GM18870 (cell line): ENCODE measurements around the gene AFAP1L1.

Experiments
- ATAC-seq: cut with Tn5 transposase; IDR thresholded peaks from one replicate; pipeline ENCODE4 v1.9.1; 2021; ENCODE audit warnings: moderate library complexity; ENCODE audit not compliant: unreplicated experiment

Gene AFAP1L1

GRCh38 chr5:149271716-149272563 lies at the start of gene AFAP1L1:
Gene AFAP1L1, plus strand, starts transcription at chr5:149271859. Its CDS starts 110 bp downstream, at chr5:149271969.
- ATAC-seq = no peak

- ATAC-seq = no peak
These were observed 48.4 kb upstream of the AFAP1L1 start for GRCh38 chr5:149223081-149223848.

GRCh38 chr5:149224282-149224681 lies 47.4 kb upstream of the AFAP1L1 start:
- ATAC-seq = no peak

GRCh38 chr5:149227168-149227826 lies 44.4 kb upstream of the AFAP1L1 start:
- no peak for ATAC-seq

GRCh38 chr5:149228618-149229297 lies 42.9 kb upstream of the AFAP1L1 start:
- ATAC-seq = no peak

GRCh38 chr5:149229298-149229937 lies 42.2 kb upstream of the AFAP1L1 start:
- ATAC-seq = no peak

- ATAC-seq = no peak
These were observed 35.8 kb upstream of the AFAP1L1 start for GRCh38 chr5:149235841-149236240.

- ATAC-seq = no peak
These were observed 34.0 kb upstream of the AFAP1L1 start for GRCh38 chr5:149237662-149238061.

- ATAC-seq = no peak
These were observed 33.1 kb upstream of the AFAP1L1 start for GRCh38 chr5:149238540-149238939.

GRCh38 chr5:149239917-149240316 lies 31.7 kb upstream of the AFAP1L1 start:
- no peak for ATAC-seq

GRCh38 chr5:149240354-149240998 lies 31.2 kb upstream of the AFAP1L1 start:
- ATAC-seq = no peak

- no peak for ATAC-seq
These were observed 29.3 kb upstream of the AFAP1L1 start for GRCh38 chr5:149242339-149242738.

GRCh38 chr5:149246906-149247305 lies 24.8 kb upstream of the AFAP1L1 start:
- ATAC-seq = no peak

- ATAC-seq = no peak
These were observed 23.9 kb upstream of the AFAP1L1 start for GRCh38 chr5:149247726-149248125.

GRCh38 chr5:149251546-149251945 lies 20.1 kb upstream of the AFAP1L1 start:
- ATAC-seq = no peak

- ATAC-seq = no peak
These were observed 17.2 kb upstream of the AFAP1L1 start for GRCh38 chr5:149254506-149254905.

- no peak for ATAC-seq
These were observed 15.2 kb upstream of the AFAP1L1 start for GRCh38 chr5:149256451-149256850.

GRCh38 chr5:149257131-149257530 lies 14.5 kb upstream of the AFAP1L1 start:
- no peak for ATAC-seq

GRCh38 chr5:149257889-149258705 lies 13.6 kb upstream of the AFAP1L1 start:
- no peak for ATAC-seq
